ENCODE results near the gene SLC25A36. TPM values are rescaled to one million over a fixed set of nuclear protein-coding genes. Genes with fewer than 3 reads are reported as not detected.

SLC25A36 gene
- total and polyA plus RNA-seq, 2 donors (not counting 1 experiment from before 2014, with no cell fraction given) = 29.3 to 76.0 TPM

DNA sequence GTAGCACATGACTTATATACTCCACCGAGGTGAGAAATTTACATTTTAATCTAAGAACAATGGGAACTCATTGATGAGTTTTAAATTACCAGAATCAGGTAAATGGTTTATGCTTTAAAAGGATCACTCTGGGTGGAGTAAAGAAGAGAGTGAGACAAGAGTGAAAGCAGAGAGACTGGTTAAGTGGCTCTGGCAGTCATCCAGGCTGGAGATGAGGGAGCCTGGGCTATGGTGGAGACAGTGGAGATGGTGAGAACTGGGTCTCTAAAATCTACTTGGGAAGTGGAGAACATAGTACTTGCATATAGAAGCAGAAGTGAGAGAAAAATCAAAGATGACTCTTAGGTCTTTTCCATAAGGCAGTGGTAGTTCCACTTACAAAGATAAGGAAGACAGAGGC, 37.1 kb upstream of the SLC25A36 start:
- H3K27me3 Mint-ChIP-seq = no peaks in the 10 kb centered on the region
- WGBS (ENCODE audit: insufficient coverage) = no CpG with 5 or more reads among the region's 1 CpG

DNA sequence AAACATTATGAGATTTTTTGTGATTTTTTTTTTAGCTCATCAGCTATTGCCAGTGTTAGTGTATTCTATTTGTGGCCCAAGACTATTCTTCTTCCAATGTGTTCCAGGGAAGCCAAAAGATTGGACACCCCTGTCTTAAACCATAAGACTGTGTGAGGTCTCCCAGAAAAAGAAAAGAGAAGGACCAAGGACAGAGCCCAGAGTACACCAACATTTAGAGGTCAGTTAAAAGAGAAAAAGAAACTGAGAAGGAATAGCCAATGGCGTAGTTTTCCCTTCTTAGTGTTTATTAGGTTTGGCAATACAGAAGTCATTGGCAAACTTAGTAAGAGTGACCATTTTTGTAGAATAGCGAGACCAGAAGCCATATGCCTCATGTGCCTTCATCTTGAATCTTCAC, 36.1 kb upstream of the SLC25A36 start:
- H3K4me1 Mint-ChIP-seq = no peaks in the 10 kb centered on the region
- Histone ChIP-seq H2AFZ (ENCODE audit: insufficient read depth, low read depth, low read length, poor library complexity, severe bottlenecking) (no peak overlapping the region), H3K4me3 (ENCODE audit: control extremely low read depth in 1 of 5, extremely low read depth in 1 of 5, insufficient read depth in 1 of 5, low read depth in 2 of 5, low read length in 4 of 5) (no peak overlapping the region), H3K9me3 (ENCODE audit: control extremely low read depth in 1 of 3, control insufficient read depth in 2 of 3, insufficient read depth in 1 of 3, low read length in 2 of 3) (no peaks in the 10 kb centered on the region), H3K9ac (ENCODE audit: low read length) (no peak overlapping the region), H4K20me1 (ENCODE audit: control insufficient read depth, insufficient read depth, low read length, poor library complexity, severe bottlenecking) (no peaks in the 10 kb centered on the region), H3K4me2 (replicated peaks; ENCODE audit: low read depth, low read length, poor library complexity, severe bottlenecking) (no peak overlapping the region), H3K4me1 (ENCODE audit: control insufficient read depth in 2 of 2, insufficient read depth in 2 of 2, low read length in 2 of 2) (no peaks in the 10 kb centered on the region), H3K79me2 (ENCODE audit: control insufficient read depth, insufficient read depth, low read length) (no peaks in the 10 kb centered on the region), H3K27me3 (replicated peaks in 1 of 4; ENCODE audit: control extremely low read depth in 1 of 4, control insufficient read depth in 3 of 4, insufficient read depth in 4 of 4, low read length in 3 of 4) (no peaks in the 10 kb centered on the region), H3K36me3 (replicated peaks in 1 of 2; ENCODE audit: control extremely low read depth in 1 of 2, control insufficient read depth in 1 of 2, extremely low read depth in 1 of 2, insufficient read depth in 2 of 2, low read length in 1 of 2) (no peaks in the 10 kb centered on the region), H3K27ac (ENCODE audit: low read length in 2 of 2) (no peak overlapping the region)
- TF ChIP-seq, protein P1, sequence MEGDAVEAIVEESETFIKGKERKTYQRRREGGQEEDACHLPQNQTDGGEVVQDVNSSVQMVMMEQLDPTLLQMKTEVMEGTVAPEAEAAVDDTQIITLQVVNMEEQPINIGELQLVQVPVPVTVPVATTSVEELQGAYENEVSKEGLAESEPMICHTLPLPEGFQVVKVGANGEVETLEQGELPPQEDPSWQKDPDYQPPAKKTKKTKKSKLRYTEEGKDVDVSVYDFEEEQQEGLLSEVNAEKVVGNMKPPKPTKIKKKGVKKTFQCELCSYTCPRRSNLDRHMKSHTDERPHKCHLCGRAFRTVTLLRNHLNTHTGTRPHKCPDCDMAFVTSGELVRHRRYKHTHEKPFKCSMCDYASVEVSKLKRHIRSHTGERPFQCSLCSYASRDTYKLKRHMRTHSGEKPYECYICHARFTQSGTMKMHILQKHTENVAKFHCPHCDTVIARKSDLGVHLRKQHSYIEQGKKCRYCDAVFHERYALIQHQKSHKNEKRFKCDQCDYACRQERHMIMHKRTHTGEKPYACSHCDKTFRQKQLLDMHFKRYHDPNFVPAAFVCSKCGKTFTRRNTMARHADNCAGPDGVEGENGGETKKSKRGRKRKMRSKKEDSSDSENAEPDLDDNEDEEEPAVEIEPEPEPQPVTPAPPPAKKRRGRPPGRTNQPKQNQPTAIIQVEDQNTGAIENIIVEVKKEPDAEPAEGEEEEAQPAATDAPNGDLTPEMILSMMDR (IDR thresholded peaks at IDR 0.05) = no peak
- TF ChIP-seq EZH2 (IDR thresholded peaks at IDR 0.05; ENCODE audit: borderline replicate concordance, insufficient read depth, low read depth, low read length, poor library complexity, severe bottlenecking) = no peak
- 100% methylated on average over 2 of the region's 2 CpGs for WGBS (ENCODE audit: insufficient coverage)
- no peak for ATAC-seq (ENCODE audit: low read depth)
- H3K4me3 Mint-ChIP-seq = no peak overlapping the region
- POLR2A ChIA-PET = no interaction called here
- CTCF ChIA-PET = no interaction called here
- no peak overlapping the region for H3K27ac Mint-ChIP-seq
- no peaks in the 10 kb centered on the region for H3K27me3 Mint-ChIP-seq
- DNase-seq = no peak
- intact Hi-C loops (cut with micrococcal nuclease) = no loop called here
- no peaks in the 10 kb centered on the region for H3K9me3 Mint-ChIP-seq (ENCODE audit: insufficient read depth)

More for the DNA sequence above, 37.1 kb upstream of the SLC25A36 start:
- no peaks in the 10 kb centered on the region for H3K9me3 Mint-ChIP-seq (ENCODE audit: insufficient read depth)
- Histone ChIP-seq H2AFZ (ENCODE audit: insufficient read depth, low read depth, low read length, poor library complexity, severe bottlenecking) (no peak overlapping the region), H3K9ac (ENCODE audit: low read length) (no peak overlapping the region), H3K4me1 (ENCODE audit: control insufficient read depth in 2 of 2, insufficient read depth in 2 of 2, low read length in 2 of 2) (no peaks in the 10 kb centered on the region), H3K79me2 (ENCODE audit: control insufficient read depth, insufficient read depth, low read length) (no peaks in the 10 kb centered on the region), H3K9me3 (ENCODE audit: control extremely low read depth in 1 of 3, control insufficient read depth in 2 of 3, insufficient read depth in 1 of 3, low read length in 2 of 3) (no peaks in the 10 kb centered on the region), H3K36me3 (replicated peaks in 1 of 2; ENCODE audit: control extremely low read depth in 1 of 2, control insufficient read depth in 1 of 2, extremely low read depth in 1 of 2, insufficient read depth in 2 of 2, low read length in 1 of 2) (no peaks in the 10 kb centered on the region), H3K27ac (ENCODE audit: low read length in 2 of 2) (no peak overlapping the region), H3K4me2 (replicated peaks; ENCODE audit: low read depth, low read length, poor library complexity, severe bottlenecking) (no peak overlapping the region), H3K4me3 (ENCODE audit: control extremely low read depth in 1 of 5, extremely low read depth in 1 of 5, insufficient read depth in 1 of 5, low read depth in 2 of 5, low read length in 4 of 5) (no peak overlapping the region), H4K20me1 (ENCODE audit: control insufficient read depth, insufficient read depth, low read length, poor library complexity, severe bottlenecking) (no peaks in the 10 kb centered on the region), H3K27me3 (replicated peaks in 1 of 4; ENCODE audit: control extremely low read depth in 1 of 4, control insufficient read depth in 3 of 4, insufficient read depth in 4 of 4, low read length in 3 of 4) (no peaks in the 10 kb centered on the region)
- ChIA-PET POLR2A (no interaction called here), CTCF (interaction anchor here (0.6 to 0.7 kb wide), 2 partner anchors 8 to 45 kb away, joined by 3 read pairs; no protein-coding TSS in a partner anchor)
- intact Hi-C loops (cut with micrococcal nuclease) = no loop called here
- no peaks in the 10 kb centered on the region for H3K4me1 Mint-ChIP-seq
- no peak overlapping the region for H3K27ac Mint-ChIP-seq
- TF ChIP-seq, protein P1 (IDR thresholded peaks at IDR 0.05) = no peak
- no peak overlapping the region for H3K4me3 Mint-ChIP-seq
- ATAC-seq (ENCODE audit: low read depth) (no peak), DNase-seq (no peak)

All from B cell (primary cell).